ENCODE data around the gene PRKCB.

Gene PRKCB

DNA sequence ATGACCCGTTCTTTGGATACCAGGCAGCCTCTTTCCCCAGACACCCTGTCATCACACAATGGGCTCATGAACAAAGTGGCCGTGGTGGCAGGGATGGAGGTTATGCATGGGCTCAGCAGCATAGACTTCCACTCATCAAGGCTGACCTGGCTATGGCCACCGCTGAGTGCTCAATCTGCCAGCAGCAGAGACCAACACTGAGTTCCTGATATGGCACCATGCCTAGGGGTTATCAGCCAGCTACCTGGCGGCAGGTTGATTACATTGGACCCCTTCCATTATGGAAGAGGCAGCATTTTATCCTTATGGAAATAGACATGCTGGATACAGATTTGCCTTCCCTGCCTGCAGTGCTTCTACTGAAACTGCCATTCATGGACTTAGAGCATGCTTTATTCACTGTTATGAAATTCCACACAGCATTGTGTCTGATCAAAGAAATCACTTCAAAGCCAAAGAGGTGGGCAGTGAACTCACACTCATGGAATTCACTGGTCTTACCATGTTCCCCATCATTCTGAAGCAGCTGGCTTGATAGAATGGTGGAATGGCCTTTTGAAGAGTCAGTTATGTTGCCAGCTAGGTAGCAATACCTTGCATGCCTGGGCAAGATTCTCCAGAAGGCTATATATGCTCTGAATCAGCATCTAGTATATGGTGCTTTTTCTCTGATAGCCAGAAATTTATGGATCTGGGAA lies 160.6 kb downstream of the PRKCB start:
- TF ChIP-seq GABPA (IDR thresholded peaks at IDR 0.05; ENCODE audit: low read depth) (no peak), POLR2AphosphoS5 (IDR thresholded peaks at IDR 0.05; ENCODE audit: low read depth) (no peak), SPI1 (IDR thresholded peaks at IDR 0.05; ENCODE audit: borderline replicate concordance, low read depth) (no peak)
- TF ChIP-seq, protein P1, sequence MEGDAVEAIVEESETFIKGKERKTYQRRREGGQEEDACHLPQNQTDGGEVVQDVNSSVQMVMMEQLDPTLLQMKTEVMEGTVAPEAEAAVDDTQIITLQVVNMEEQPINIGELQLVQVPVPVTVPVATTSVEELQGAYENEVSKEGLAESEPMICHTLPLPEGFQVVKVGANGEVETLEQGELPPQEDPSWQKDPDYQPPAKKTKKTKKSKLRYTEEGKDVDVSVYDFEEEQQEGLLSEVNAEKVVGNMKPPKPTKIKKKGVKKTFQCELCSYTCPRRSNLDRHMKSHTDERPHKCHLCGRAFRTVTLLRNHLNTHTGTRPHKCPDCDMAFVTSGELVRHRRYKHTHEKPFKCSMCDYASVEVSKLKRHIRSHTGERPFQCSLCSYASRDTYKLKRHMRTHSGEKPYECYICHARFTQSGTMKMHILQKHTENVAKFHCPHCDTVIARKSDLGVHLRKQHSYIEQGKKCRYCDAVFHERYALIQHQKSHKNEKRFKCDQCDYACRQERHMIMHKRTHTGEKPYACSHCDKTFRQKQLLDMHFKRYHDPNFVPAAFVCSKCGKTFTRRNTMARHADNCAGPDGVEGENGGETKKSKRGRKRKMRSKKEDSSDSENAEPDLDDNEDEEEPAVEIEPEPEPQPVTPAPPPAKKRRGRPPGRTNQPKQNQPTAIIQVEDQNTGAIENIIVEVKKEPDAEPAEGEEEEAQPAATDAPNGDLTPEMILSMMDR (IDR thresholded peaks at IDR 0.05; ENCODE audit: insufficient read depth, low read length) = no peak
- TF ChIP-seq, protein P2, sequence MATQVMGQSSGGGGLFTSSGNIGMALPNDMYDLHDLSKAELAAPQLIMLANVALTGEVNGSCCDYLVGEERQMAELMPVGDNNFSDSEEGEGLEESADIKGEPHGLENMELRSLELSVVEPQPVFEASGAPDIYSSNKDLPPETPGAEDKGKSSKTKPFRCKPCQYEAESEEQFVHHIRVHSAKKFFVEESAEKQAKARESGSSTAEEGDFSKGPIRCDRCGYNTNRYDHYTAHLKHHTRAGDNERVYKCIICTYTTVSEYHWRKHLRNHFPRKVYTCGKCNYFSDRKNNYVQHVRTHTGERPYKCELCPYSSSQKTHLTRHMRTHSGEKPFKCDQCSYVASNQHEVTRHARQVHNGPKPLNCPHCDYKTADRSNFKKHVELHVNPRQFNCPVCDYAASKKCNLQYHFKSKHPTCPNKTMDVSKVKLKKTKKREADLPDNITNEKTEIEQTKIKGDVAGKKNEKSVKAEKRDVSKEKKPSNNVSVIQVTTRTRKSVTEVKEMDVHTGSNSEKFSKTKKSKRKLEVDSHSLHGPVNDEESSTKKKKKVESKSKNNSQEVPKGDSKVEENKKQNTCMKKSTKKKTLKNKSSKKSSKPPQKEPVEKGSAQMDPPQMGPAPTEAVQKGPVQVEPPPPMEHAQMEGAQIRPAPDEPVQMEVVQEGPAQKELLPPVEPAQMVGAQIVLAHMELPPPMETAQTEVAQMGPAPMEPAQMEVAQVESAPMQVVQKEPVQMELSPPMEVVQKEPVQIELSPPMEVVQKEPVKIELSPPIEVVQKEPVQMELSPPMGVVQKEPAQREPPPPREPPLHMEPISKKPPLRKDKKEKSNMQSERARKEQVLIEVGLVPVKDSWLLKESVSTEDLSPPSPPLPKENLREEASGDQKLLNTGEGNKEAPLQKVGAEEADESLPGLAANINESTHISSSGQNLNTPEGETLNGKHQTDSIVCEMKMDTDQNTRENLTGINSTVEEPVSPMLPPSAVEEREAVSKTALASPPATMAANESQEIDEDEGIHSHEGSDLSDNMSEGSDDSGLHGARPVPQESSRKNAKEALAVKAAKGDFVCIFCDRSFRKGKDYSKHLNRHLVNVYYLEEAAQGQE (IDR thresholded peaks at IDR 0.05; ENCODE audit: insufficient replicate concordance, low read depth) = no peak
- no peaks in the 10 kb centered on the region for H3K27me3 ChIP-seq (ENCODE audit: insufficient read depth, poor library complexity, severe bottlenecking)
- DNase-seq (ENCODE audit: low read depth in 1 of 2, low spot score in 1 of 2) = no peak
- H3K4me3 ChIP-seq (replicated peaks; ENCODE audit: insufficient read depth, low read length) = no peak overlapping the region
- no peak overlapping the region for H3K27ac ChIP-seq (replicated peaks)

DNA sequence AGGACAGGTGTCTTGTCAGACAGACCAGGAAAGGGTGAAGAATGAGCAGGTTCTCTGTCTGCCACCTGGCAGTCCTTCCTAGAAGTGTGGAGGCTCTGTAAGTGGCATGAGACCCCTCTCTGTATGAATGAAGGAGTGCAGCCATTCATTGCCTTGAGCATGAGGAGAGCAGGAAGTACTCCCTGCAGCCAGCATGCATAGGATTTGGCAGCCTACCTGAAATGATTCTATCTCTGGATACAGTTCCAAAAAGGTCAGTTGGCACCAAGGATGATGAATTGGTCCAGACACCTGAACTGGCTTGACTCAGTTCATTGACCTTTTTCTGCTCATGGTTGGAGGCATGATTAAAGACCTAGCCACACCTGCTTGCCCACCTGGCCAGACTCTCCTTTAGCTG lies 163.0 kb downstream of the PRKCB start:
- DNase-seq (ENCODE audit: low read depth in 1 of 2, low spot score in 1 of 2) = no peak
- Histone ChIP-seq H3K4me3 (replicated peaks; ENCODE audit: insufficient read depth, low read length) (no peak overlapping the region), H3K27ac (replicated peaks) (no peak overlapping the region), H3K27me3 (ENCODE audit: insufficient read depth, poor library complexity, severe bottlenecking) (no peaks in the 10 kb centered on the region)
- TF ChIP-seq SPI1 (IDR thresholded peaks at IDR 0.05; ENCODE audit: borderline replicate concordance, low read depth) (no peak), POLR2AphosphoS5 (IDR thresholded peaks at IDR 0.05; ENCODE audit: low read depth) (no peak)
- TF ChIP-seq, protein P2 (IDR thresholded peaks at IDR 0.05; ENCODE audit: insufficient replicate concordance, low read depth) = no peak
- TF ChIP-seq, protein P1 (IDR thresholded peaks at IDR 0.05; ENCODE audit: insufficient read depth, low read length) = no peak

DNA sequence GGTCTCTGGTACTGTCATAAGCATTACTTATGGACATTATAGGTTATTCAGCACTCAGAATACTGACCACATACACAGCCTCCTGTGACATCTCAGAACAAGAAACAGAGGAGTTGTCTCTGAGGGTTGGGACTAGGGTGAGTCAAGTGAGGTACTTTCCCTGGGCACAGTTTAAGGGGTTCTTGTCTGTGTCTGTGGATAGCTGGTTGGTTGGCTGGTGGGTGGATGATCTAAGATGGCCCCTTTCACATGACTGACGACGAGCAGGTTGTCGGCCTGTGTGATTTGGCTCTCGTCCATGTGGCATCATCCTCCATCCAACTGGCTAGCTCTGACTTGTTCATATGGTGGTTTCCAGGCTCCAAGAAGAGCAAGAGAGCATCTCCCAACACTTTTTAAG lies 163.9 kb downstream of the PRKCB start:
- H3K27me3 ChIP-seq (ENCODE audit: insufficient read depth, poor library complexity, severe bottlenecking) = no peaks in the 10 kb centered on the region
- H3K27ac ChIP-seq (replicated peaks) = no peak overlapping the region
- DNase-seq (ENCODE audit: low read depth in 1 of 2, low spot score in 1 of 2) = no peak
- H3K4me3 ChIP-seq (replicated peaks; ENCODE audit: insufficient read depth, low read length) = no peak overlapping the region
- TF ChIP-seq SPI1 (IDR thresholded peaks at IDR 0.05; ENCODE audit: borderline replicate concordance, low read depth) = no peak
- no peak for TF ChIP-seq GABPA (IDR thresholded peaks at IDR 0.05; ENCODE audit: low read depth)
- TF ChIP-seq, protein P2 (IDR thresholded peaks at IDR 0.05; ENCODE audit: insufficient replicate concordance, low read depth) = no peak
- TF ChIP-seq, protein P1 (IDR thresholded peaks at IDR 0.05; ENCODE audit: insufficient read depth, low read length) = no peak
- no peak for TF ChIP-seq POLR2AphosphoS5 (IDR thresholded peaks at IDR 0.05; ENCODE audit: low read depth)

Data from HL-60 (cell line).